Ramos (cell line): ENCODE measurements around the gene TBC1D2B.

Experiments
- in situ Hi-C: fragments of 300-500 bp; cut with MboI; formaldehyde crosslinking; loops from one replicate; pipeline ENCODE4 v1.14.3; 2022; ENCODE audit warnings: low sequenced_read_pairs; ENCODE audit not compliant: unreplicated experiment

TBC1D2B gene

GRCh38 chr15:78057803-78058202 is 19.7 kb downstream of the TBC1D2B start:
- in situ Hi-C loops: no loop called here

- in situ Hi-C loops: no loop called here
Observed at GRCh38 chr15:78056714-78057269, 20.7 kb downstream of the TBC1D2B start.

GRCh38 chr15:78055919-78056713 is 21.4 kb downstream of the TBC1D2B start:
- in situ Hi-C loops: no loop called here

- in situ Hi-C loops: no loop called here
Observed at GRCh38 chr15:78054966-78055365, 22.5 kb downstream of the TBC1D2B start.

- in situ Hi-C loops: no loop called here
Observed at GRCh38 chr15:78054518-78054917, 23.0 kb downstream of the TBC1D2B start.

GRCh38 chr15:78052545-78052944 is 25.0 kb downstream of the TBC1D2B start:
- in situ Hi-C loops: no loop called here

GRCh38 chr15:78052001-78052401 is 25.5 kb downstream of the TBC1D2B start:
- in situ Hi-C loops: no loop called here

- in situ Hi-C loops: no loop called here
Observed at GRCh38 chr15:78051596-78051995, 25.9 kb downstream of the TBC1D2B start.

GRCh38 chr15:78050826-78051225 is 26.7 kb downstream of the TBC1D2B start:
- in situ Hi-C loops: no loop called here

- in situ Hi-C loops: no loop called here
Observed at GRCh38 chr15:78050441-78050809, 27.1 kb downstream of the TBC1D2B start.

- in situ Hi-C loops: no loop called here
Observed at GRCh38 chr15:78049691-78050440, 27.6 kb downstream of the TBC1D2B start.

GRCh38 chr15:78048628-78048920 is 28.9 kb downstream of the TBC1D2B start:
- in situ Hi-C loops: no loop called here

GRCh38 chr15:78047761-78048627 is 29.5 kb downstream of the TBC1D2B start:
- in situ Hi-C loops: no loop called here

- in situ Hi-C loops: no loop called here
Observed at GRCh38 chr15:78046796-78047341, 30.6 kb downstream of the TBC1D2B start.

GRCh38 chr15:78045189-78045588 is 32.3 kb downstream of the TBC1D2B start:
- in situ Hi-C loops: no loop called here

GRCh38 chr15:78044407-78045155 is 32.9 kb downstream of the TBC1D2B start:
- in situ Hi-C loops: no loop called here

- in situ Hi-C loops: no loop called here
Observed at GRCh38 chr15:78041946-78042345, 35.6 kb downstream of the TBC1D2B start.

- in situ Hi-C loops: no loop called here
Observed at GRCh38 chr15:78040653-78041244, 36.8 kb downstream of the TBC1D2B start.

GRCh38 chr15:78038585-78039247 is 38.8 kb downstream of the TBC1D2B start:
- in situ Hi-C loops: no loop called here
